Measurements from ENCODE around the gene PPP1R37. TPM values are rescaled to one million over a fixed set of nuclear protein-coding genes. Genes with fewer than 3 reads are reported as not detected.

The PPP1R37 gene
- total and polyA plus RNA-seq, 4 donors: 7.1 to 22.7 (median 14.4) TPM

DNA sequence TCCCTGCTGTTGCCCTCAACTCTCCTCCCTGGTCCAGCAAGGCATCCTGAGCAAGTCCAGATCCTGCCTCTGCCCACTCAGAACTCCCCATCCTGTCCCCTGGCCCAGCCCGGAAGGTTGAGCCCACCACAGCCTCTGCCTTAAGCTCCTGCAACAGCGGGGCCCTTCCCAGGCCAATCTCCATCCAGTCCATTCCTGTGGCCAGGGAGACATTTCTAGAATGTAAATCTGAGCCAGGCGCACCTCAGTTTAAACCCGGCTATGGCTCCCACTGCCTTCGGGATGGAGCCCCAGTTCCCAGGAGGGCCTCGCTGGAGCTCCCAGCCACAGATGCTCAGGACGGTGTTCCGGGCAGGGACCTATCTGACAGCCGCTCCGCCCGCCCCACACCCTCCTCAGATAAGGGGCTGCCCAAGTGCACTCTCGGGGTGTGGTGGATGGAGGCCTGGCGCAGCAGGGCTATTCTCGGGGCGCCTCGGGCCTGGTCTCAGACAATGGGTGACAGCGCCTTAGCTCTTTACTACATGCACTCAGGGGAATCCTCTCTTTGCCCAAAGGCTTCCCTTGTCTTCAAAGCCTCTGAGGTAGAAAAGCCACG is 79.7 kb downstream of the PPP1R37 start:
- Histone ChIP-seq H3K27ac (ENCODE audit: low read depth in 1 of 2, low read length in 2 of 2) (no peak overlapping the region), H3K4me1 (ENCODE audit: control insufficient read depth in 1 of 2, insufficient read depth in 2 of 2, low read length in 2 of 2) (no peaks in the 10 kb centered on the region), H3K27me3 (ENCODE audit: control insufficient read depth in 1 of 2, insufficient read depth in 2 of 2, low read length in 1 of 2) (no peaks in the 10 kb centered on the region), H3K36me3 (ENCODE audit: control insufficient read depth in 1 of 2, insufficient read depth in 2 of 2, low read length in 1 of 2) (no peaks in the 10 kb centered on the region), H3K4me3 (ENCODE audit: low read length in 2 of 2) (no peak overlapping the region), H3K9me3 (ENCODE audit: control insufficient read depth, low read length) (no peaks in the 10 kb centered on the region)
- no peak for DNase-seq
- WGBS, 2 donors: 92% methylated on average over 17 of the region's 18 CpGs
- intact Hi-C loops (cut with DNase I): no loop called here
- ATAC-seq (ENCODE audit: low FRiP score): no peak

DNA sequence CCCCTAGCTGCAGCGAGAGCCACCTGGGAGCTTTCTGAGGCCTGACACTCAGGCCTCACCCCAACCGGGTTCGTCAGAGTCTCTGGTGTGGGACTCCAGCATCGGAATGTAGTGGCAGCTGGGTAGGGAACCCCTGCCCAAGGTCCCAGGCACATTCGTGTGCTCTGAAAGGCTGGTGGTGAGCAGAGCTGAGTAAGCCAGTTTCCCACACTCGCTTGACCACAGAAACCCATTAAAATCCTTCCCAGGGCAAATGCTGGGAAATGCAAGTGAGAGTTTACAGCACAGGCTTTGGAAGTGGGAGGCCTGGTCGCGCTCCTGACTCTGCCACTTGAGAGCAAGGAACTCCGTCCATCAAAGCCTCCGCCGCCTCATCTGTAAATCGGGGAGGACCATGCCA is 80.8 kb downstream of the PPP1R37 start:
- H3K4me3 ChIP-seq (ENCODE audit: low read length in 2 of 2): no peak overlapping the region
- no peaks in the 10 kb centered on the region for H3K9me3 ChIP-seq (ENCODE audit: control insufficient read depth, low read length)
- no peak for ATAC-seq (ENCODE audit: low FRiP score)
- intact Hi-C loops (cut with DNase I): no loop called here
- H3K36me3 ChIP-seq (ENCODE audit: control insufficient read depth in 1 of 2, insufficient read depth in 2 of 2, low read length in 1 of 2): no peaks in the 10 kb centered on the region
- no peaks in the 10 kb centered on the region for H3K27me3 ChIP-seq (ENCODE audit: control insufficient read depth in 1 of 2, insufficient read depth in 2 of 2, low read length in 1 of 2)
- no peak overlapping the region for H3K27ac ChIP-seq (ENCODE audit: low read depth in 1 of 2, low read length in 2 of 2)
- DNase-seq: no peak
- no peaks in the 10 kb centered on the region for H3K4me1 ChIP-seq (ENCODE audit: control insufficient read depth in 1 of 2, insufficient read depth in 2 of 2, low read length in 2 of 2)
- WGBS, 2 donors: 79 to 84% methylated on average over 12 of the region's 12 CpGs

DNA sequence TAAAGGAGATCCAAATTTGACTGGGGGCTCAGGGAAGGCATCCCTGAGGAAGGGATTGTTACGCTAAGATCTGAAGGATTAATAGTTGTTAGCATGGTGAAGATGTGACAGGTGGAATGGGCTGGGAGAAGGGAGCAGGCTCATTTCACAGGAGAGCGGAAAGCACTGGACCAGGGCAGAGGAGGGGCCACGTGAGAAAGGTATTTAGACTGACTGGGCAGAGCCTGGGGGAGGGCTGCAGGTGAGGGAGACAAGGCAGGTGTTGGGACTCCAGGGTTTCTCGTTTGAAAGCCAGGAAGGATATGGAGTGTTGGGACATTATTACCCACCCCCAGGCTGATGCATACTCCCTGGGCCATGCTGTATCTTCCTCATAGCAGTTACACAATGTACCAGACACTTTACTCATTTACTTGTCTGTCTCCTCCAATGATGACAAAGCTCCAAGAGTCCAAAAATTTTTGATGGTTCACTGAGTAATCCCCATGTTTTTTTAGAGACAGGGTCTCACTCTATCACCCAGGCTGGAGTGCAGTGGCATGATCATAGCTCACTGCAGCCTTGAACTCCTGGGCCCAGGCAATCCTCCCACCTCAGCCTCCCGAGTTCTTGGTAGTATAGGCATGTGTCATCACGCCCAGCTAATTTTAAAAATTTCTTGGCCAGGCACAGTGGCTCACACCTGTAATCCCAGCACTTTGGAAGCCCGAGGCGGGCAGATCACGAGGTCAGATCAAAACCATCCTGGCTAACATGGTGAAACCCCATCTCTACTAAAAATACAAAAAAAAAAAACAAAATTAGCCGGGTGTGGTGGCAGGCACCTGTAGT is 82.8 kb downstream of the PPP1R37 start:
- H3K27ac ChIP-seq (ENCODE audit: low read depth in 1 of 2, low read length in 2 of 2): no peak overlapping the region
- ATAC-seq (ENCODE audit: low FRiP score) (no peak), DNase-seq (no peak)
- H3K4me3 ChIP-seq (ENCODE audit: low read length in 2 of 2): no peak overlapping the region
- WGBS, 2 donors: 84 to 87% methylated on average over 10 of the region's 10 CpGs
- peaks cover 0 to 2% of the 10 kb centered on the region in 2 donors for H3K4me1 ChIP-seq (ENCODE audit: control insufficient read depth in 1 of 2, insufficient read depth in 2 of 2, low read length in 2 of 2)
- H3K9me3 ChIP-seq (ENCODE audit: control insufficient read depth, low read length): no peaks in the 10 kb centered on the region
- H3K27me3 ChIP-seq (ENCODE audit: control insufficient read depth in 1 of 2, insufficient read depth in 2 of 2, low read length in 1 of 2): no peaks in the 10 kb centered on the region
- no peaks in the 10 kb centered on the region for H3K36me3 ChIP-seq (ENCODE audit: control insufficient read depth in 1 of 2, insufficient read depth in 2 of 2, low read length in 1 of 2)
- intact Hi-C loops (cut with DNase I): loop anchor here in 1 of 2 donors (5.0 kb wide), 2 partner anchors 77 to 83 kb away; partner anchors contain the start of genes MARK4 and PPP1R37

DNA sequence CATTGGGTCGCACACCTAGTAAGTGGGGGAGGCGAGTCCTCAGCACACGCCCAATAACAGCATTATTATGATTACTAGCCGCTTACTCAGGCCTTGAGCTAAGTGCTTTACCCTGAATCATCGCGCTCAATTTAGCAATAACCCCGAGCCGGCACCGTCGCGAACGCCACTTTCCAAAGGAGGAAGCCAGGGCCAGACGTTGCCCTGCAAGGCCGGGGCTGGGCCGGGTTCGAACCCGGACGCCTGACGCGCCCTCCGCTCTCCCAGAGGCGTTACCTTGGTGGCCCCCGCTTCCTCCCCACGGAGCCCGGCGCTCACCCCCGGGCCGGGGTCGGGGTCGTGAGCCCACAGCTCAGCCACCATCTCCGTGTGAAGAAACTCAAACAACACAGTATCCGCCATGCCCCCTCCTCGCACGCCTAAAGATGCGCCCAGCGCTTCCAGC is 84.9 kb downstream of the PPP1R37 start, which contains the start of gene TRAPPC6A:
TRAPPC6A (minus strand) TSS at position 421 of the 445 bp plus-strand sequence; CDS start at position 402, 19 bp downstream.
- Histone ChIP-seq H3K27ac (ENCODE audit: low read depth in 1 of 2, low read length in 2 of 2) (peak within 1 kb of the TSS; percentile 67 to 89), H3K9me3 (ENCODE audit: control insufficient read depth, low read length) (no peaks in the 10 kb centered on the region), H3K4me3 (ENCODE audit: low read length in 2 of 2) (peak within 1 kb of the TSS; percentile 45 to 79), H3K27me3 (ENCODE audit: control insufficient read depth in 1 of 2, insufficient read depth in 2 of 2, low read length in 1 of 2) (no peaks in the 10 kb centered on the region), H3K4me1 (ENCODE audit: control insufficient read depth in 1 of 2, insufficient read depth in 2 of 2, low read length in 2 of 2) (peaks cover 0 to 2% of the 10 kb centered on the region in 2 donors), H3K36me3 (ENCODE audit: control insufficient read depth in 1 of 2, insufficient read depth in 2 of 2, low read length in 1 of 2) (no peaks in the 10 kb centered on the region)
- 0 to 1% methylated on average over 36 of the region's 36 CpGs for WGBS, 2 donors
- DNase-seq (no peak), ATAC-seq (ENCODE audit: low FRiP score) (no peak)
- intact Hi-C loops (cut with DNase I): loop anchor here in 1 of 2 donors (5.0 kb wide), 2 partner anchors 74 to 86 kb away; partner anchors contain the start of genes MARK4 and PPP1R37

DNA sequence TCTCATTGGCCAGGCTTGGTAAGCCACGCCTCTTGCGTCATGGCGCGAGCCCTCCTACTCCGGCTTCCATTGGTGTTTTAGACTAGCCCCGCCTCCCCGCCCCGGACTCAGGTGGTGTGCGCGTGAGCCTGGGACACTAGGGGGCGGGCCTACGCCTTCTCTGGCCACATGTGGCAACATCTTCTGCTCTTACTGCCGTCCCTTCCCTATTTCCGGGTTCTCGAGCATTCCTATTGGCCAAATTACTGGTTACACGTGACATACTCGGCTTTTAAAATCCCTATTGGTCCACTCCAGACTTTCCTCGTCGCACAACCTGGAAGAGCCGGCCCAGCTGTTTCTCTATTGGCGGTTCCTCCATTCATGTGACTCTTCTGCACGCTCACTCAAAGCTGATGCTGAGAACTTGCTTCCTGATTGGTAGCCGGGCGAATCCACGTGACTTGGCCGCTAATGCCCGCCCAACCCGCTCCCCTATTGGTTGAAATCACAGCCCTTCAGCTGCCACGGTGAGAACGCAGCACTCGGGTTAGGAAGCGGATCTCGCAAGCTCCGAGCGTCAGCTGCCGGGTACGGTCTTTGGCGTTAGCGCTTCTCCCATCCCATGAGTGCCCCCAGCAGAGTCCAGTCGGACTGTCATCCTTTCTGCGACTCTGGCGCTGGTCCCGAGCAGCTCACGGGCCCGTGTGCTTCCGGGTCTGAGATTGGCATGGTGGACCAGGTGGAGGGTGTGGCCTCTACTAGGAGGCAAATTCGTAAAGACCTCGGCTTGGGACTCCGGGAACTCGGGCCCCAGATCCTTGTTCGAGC is 85.5 kb downstream of the PPP1R37 start, which contains the start of gene BLOC1S3:
BLOC1S3 (plus strand) TSS at position 523 of the 810 bp plus-strand sequence. CDS start 513 bp downstream, outside the sequence.
- Histone ChIP-seq H3K27ac (ENCODE audit: low read depth in 1 of 2, low read length in 2 of 2) (peak within 1 kb of the TSS; percentile 67 to 89), H3K27me3 (ENCODE audit: control insufficient read depth in 1 of 2, insufficient read depth in 2 of 2, low read length in 1 of 2) (no peaks in the 10 kb centered on the region), H3K36me3 (ENCODE audit: control insufficient read depth in 1 of 2, insufficient read depth in 2 of 2, low read length in 1 of 2) (no peaks in the 10 kb centered on the region), H3K4me1 (ENCODE audit: control insufficient read depth in 1 of 2, insufficient read depth in 2 of 2, low read length in 2 of 2) (peaks cover 0 to 2% of the 10 kb centered on the region in 2 donors), H3K4me3 (ENCODE audit: low read length in 2 of 2) (peak within 1 kb of the TSS; percentile 45 to 79), H3K9me3 (ENCODE audit: control insufficient read depth, low read length) (no peaks in the 10 kb centered on the region)
- WGBS, 2 donors: 0% methylated on average over 51 of the region's 51 CpGs
- intact Hi-C loops (cut with DNase I): loop anchor here in 1 of 2 donors (5.0 kb wide), 2 partner anchors 74 to 86 kb away; partner anchors contain the start of genes MARK4 and PPP1R37
- peak; percentile 99 for ATAC-seq (ENCODE audit: low FRiP score)
- peak; percentile 100 for DNase-seq

DNA sequence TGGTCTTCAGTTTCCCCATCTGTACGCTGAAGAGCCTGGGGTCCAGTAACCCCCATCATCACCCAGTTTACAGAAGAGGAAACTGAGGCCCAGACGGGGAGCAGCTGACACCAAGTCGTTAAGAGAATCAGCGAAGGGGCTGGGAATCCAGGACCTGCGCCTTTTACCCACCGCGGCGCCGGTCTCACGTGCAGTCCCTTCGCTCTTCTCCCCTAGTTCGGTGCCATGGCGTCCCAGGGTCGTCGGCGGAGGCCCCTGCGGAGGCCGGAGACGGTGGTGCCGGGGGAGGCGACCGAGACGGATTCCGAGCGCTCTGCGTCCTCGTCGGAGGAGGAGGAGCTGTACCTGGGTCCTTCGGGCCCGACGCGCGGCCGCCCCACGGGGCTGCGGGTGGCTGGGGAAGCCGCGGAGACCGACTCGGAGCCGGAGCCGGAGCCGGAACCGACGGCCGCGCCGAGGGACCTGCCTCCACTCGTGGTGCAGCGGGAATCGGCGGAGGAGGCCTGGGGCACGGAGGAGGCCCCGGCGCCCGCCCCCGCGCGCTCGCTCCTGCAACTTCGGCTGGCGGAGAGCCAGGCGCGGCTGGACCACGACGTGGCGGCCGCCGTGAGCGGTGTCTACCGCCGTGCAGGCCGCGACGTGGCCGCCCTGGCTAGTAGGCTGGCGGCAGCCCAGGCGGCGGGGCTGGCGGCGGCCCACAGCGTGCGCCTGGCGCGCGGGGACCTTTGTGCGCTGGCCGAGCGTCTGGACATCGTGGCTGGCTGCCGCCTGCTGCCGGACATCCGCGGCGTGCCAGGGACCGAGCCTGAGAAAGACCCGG is 86.3 kb downstream of the PPP1R37 start:
- intact Hi-C loops (cut with DNase I): loop anchor here in 1 of 2 donors (5.0 kb wide), 2 partner anchors 73 to 87 kb away; partner anchors contain the start of genes MARK4 and PPP1R37
- DNase-seq (peak; percentile 65 to 87), ATAC-seq (ENCODE audit: low FRiP score) (no peak)
- H3K9me3 ChIP-seq (ENCODE audit: control insufficient read depth, low read length): no peaks in the 10 kb centered on the region
- peaks cover 0 to 2% of the 10 kb centered on the region in 2 donors for H3K4me1 ChIP-seq (ENCODE audit: control insufficient read depth in 1 of 2, insufficient read depth in 2 of 2, low read length in 2 of 2)
- H3K27me3 ChIP-seq (ENCODE audit: control insufficient read depth in 1 of 2, insufficient read depth in 2 of 2, low read length in 1 of 2): no peaks in the 10 kb centered on the region
- H3K27ac ChIP-seq (ENCODE audit: low read depth in 1 of 2, low read length in 2 of 2): peak overlapping the region; percentile 20 to 89
- H3K4me3 ChIP-seq (ENCODE audit: low read length in 2 of 2): peak overlapping the region; percentile 38 to 79
- 1% methylated on average over 77 to 97 of the region's 97 CpGs for WGBS, 2 donors
- no peaks in the 10 kb centered on the region for H3K36me3 ChIP-seq (ENCODE audit: control insufficient read depth in 1 of 2, insufficient read depth in 2 of 2, low read length in 1 of 2)

DNA sequence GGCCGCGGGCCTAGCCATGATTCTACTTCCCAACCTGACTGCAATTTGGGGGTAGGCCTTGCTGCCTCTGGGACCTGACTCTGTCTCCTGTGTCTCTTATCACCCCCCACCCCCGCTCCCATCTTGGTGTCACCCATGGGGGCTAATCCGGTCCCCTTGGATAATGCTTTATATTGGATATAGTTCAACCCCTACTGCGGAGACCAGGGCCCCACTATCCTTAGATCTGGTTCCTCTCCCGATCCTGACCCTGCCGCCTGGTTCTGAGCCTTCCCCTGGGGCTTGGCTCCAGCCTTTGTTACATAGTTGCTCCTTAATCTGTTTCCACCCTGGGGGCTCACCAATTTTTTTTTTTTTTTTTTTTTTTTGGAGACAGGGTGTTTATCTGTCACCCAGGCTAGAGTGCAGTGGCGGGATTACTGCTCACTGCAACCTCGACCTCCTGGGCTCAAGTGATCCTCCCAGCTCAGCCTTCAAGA is 87.0 kb downstream of the PPP1R37 start:
- H3K27ac ChIP-seq (ENCODE audit: low read depth in 1 of 2, low read length in 2 of 2): no peak overlapping the region
- no peak for ATAC-seq (ENCODE audit: low FRiP score)

More for the DNA sequence above, 87.0 kb downstream of the PPP1R37 start:
- no peaks in the 10 kb centered on the region for H3K27me3 ChIP-seq (ENCODE audit: control insufficient read depth in 1 of 2, insufficient read depth in 2 of 2, low read length in 1 of 2)
- H3K4me3 ChIP-seq (ENCODE audit: low read length in 2 of 2): peak overlapping the region; percentile 38 to 79
- H3K36me3 ChIP-seq (ENCODE audit: control insufficient read depth in 1 of 2, insufficient read depth in 2 of 2, low read length in 1 of 2): no peaks in the 10 kb centered on the region
- DNase-seq: no peak
- H3K4me1 ChIP-seq (ENCODE audit: control insufficient read depth in 1 of 2, insufficient read depth in 2 of 2, low read length in 2 of 2): peaks cover 0 to 2% of the 10 kb centered on the region in 2 donors
- 43 to 45% methylated on average over 9 of the region's 9 CpGs for WGBS, 2 donors
- H3K9me3 ChIP-seq (ENCODE audit: control insufficient read depth, low read length): no peaks in the 10 kb centered on the region
- intact Hi-C loops (cut with DNase I): loop anchor here in 1 of 2 donors (5.0 kb wide), 2 partner anchors 72 to 88 kb away; partner anchors contain the start of genes MARK4 and PPP1R37
